Germinal center (tissue), 1 donor: ENCODE measurements around the gene RREB1.
A peak's percentile ranks its signal among the peaks of the same experiment; 100 is the strongest.

Source experiments
- DNase-seq: peaks from one replicate; pipeline ENCODE4 v3.0.0; 2012; ENCODE audit warnings: mixed read lengths, low spot score

The RREB1 gene

DNA sequence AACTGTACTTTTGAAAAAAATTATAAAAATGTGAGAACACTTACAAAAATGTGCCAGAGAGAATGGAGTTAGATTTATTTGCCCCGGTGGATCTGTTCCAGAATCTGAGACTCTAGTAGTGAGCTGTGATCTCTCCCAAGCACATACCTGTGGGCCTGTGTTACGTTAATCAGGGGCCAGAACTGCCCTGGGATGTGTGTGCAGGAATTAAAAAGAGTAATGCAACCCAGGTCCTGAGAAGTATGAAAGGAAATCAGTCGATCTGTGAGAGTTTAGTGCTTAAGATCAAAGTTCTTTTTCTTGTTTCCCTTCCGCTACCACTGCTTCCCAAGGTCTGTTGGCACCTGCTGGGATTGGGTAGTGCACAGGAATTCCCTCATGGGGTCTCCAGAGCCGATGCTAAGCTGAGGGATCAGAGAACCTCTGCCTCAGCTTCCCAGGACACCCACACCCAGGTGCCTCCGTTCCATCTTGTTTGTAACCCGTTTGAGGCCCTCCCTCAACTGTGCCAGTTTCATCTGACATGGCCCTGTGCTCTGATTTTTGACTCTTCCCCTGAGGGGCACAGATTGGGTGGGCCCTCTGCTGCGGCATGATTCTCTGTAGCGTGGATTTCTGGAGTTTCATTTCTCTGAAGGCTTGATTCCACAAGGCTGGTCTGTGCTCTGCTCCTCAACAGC, 87.7 kb downstream of the RREB1 start:
- no peak for DNase-seq

DNA sequence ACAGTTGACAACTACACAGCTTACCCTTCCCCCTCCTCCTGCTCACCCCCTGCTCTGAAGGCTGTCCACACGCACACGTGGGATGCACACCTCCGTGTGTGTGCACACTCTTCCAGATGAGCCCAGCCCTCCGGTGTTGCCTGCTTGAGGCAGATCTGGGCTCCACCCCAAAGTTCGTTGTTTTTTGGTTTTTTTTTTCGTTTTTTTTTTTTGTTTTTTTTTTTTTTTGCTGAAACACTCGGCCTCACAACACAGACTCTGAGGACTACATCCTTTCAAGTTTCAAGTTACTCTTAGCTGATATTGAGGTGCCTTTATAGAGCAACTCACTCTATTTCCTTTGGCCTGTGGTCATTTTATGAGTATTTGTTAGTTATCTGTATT, 88.2 kb downstream of the RREB1 start:
- no peak for DNase-seq

DNA sequence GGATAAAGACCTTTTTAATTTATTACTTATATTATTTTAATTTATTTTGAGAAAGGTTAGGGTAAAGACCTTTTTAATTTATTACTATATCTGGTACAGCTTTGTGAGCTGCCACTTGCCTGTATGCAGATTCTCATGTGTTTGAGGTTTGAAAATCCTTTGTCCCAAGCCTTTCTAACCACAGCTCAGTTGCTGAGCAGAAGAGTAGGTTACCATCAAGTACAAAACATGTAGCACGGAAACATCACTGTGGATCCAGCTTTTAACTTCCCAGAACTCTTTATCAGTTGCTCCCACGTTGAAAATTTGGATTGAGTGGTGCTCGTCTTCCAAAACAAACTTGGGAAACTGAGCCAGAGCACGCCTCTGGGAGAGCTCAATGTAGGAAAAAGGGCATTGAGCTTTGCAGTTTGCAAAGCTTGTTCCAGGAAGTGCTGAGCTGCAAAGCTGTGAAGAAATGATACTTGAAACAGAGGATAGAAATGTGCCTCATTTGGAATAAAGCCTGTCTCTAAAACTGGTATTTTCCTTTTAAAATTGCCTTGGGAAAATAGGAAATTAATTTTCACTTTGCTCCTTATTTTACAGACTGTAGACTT, 89.0 kb downstream of the RREB1 start:
- DNase-seq, result no peak

DNA sequence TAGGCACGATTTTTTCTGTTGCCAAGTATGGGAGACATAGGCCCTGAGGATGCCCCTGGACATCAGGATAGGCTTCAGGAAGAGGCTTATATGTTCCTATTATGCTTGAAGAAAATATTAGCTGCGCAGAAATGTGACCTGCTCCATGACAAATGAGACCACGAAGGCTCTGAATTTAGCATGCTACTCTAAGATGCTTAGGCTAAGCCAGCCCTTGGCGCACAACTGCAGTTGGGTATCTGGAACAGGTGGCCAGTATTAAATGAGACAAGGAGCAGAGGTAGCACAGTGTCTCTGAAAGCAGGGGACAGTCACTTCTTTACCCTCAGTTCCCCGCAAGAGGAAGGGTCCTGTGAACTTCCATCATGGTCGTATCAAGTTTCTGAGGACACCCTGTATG, 90.0 kb downstream of the RREB1 start:
- no peak for DNase-seq

DNA sequence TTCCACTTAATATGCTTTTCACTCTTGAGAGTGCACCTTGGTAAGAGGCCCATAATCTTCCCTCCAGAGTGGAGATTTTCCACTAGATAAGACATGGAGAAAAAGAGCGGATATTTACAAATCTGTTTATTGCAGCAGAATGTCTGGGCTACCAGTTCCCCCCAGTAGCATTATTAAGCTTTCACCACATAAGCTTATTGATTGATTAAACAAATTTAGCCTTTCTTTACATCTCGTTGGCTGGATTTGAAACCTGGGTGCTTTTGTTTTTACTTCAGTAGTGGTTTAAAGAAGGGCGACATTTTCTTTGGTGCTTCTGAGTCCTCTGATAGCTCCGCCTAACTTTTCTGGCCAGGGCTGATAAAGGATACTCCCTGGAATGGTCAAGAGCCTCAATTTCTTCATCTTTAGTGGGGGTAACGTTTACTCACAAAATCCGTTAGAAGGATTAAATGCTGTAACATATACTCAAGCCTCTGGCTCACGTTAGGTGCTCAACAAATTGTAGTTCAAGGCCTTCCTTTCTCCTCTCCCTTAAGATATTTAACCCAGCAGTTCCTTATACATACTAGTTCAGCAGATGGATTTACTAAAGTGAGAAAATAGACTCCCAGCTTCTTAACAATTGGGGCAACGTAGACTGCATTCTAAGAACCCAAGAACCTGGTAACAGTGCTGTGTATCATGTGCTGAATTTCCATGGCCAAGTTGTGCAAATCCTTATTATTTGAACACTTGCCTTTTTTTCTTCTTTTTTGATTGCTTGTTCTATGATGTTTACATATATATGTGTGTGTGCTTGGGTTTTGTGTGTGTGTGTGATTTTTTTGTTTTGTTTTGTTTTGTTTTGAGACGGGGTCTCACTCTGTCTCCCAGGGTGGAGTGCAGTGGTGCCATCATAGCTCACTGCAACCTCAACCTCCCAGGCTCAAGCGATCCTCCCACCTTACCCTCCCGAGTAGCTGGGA, 91.4 kb downstream of the RREB1 start:
- DNase-seq, result no peak

DNA sequence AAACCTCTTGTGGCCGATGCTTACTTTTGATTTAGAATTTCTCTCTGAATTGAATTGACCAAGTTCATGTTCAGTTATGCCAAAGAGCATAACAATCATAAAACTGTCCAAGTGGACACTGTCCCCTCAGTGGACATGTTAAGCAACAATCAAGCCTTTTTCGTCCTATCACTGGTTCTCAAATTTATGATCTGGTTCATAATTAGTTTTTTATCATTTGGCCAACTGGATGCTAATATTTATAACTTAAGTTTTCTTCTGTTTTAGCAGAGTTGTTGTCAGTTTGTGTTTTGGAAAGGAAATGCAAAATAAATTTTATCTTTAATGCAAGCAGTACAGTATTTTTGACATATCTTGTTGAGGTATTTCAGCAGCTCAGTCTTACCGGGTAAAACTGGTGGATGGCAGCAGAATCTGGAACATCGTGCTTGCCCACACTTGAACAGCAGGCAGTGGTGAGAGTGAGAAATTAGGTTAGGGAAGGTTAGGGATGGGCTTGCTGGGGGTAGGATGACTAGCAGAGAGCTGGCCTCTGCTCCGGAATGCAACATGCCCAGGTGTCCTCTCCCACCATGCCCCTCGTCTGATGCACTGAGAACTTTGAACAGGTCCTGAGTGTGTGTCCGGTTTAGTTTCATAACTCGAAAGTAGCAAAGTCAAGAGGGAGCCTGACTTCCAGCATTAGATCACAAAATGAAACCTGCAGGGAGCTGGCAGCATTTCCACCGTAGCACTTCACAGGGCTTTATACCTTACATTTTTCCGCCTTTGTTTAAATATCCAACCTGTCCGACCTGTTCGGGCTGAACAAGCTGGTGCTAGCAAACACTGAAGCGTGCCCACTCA, 93.1 kb downstream of the RREB1 start:
- no peak for DNase-seq

DNA sequence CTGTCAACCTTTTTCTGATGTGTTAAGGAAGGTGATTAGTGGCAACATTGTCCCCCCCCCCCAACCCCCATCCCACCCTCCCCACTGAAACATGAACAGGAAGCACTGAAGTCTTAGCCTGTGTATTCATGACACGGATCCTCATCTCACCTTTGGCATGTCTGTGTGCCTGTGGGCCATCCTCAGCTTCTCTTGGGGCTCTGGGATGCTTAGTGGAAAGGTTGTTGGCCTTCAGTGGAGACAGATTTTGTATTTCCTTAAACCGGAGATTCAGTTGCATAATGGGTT, 93.6 kb downstream of the RREB1 start:
- no peak for DNase-seq

DNA sequence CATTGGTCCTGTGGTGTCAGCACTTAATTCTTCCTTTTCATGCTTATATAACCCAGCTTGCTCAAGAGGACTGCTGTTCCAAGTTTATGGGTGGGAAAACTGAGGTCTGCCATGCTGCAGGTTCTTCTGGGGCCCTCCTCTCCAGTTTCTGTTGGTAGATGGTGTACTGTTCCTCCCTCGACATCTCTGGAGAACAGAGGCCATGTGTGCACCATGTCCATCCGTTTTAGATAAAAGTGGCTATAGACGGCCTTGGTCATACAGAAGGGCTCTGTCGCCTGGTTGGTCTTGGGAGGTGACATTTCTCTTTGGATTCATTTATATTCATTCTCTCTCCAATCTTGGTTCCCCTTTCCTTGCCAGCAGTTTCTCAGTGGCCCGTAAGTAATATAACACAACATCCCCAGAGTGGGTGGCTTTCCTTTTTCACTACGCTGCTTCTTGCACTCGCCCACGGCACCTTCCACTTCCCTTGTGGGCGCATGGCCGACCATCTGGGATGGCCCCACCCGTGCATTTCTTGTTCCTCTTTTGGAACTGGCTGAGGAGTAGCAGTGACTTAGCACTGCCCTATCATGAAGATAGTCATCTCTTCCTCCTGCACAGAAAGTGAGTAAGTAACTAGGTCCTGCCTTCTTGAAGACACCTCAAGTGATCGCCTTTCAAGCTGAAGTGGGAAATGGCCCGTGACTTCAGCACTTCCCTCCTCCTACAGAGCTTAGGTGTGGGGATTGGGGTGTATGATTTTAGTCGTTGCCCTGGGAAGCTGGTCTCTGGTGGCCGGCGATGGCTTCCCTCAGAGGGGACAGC, 94.2 kb downstream of the RREB1 start:
- DNase-seq, result peak; percentile 76

DNA sequence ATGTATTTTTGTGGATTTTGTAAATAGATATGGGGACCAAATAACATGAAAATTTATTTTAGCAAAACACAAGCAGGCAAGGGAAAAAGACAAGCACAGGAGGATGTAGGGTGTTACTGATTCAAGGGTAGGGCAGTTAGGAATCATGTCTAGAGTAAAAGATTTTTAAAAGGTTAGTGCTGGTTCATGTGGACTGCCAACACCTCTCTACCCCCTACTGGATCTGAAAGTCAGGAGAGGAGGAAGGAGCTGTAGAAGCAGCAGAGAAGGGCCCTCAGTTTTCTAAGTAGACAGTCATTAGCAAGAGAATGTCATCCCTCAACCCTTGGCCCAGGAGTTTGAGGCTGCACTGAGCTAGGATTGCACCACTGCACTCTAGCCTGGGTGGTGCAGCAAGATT, 95.2 kb downstream of the RREB1 start:
- no peak for DNase-seq

DNA sequence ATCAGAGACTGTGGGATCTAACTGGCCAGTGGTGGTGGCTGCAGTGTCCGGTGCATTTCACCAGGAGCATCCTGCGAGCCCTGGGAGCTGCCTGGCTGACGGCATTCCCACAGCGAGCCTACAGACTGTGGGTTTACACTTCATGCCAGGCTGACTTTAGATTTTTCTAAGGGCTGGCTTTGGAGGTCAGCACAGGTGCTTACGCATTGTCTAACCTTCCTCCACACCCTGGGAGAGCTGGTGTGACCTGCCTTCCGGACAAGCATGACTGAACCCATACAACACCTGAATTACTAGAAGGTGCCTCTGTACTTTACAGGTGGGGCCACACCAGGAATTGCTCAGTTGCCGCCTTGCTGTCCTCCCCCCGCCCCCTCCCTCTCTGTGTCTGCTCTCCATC, 96.2 kb downstream of the RREB1 start:
- DNase-seq, result no peak

DNA sequence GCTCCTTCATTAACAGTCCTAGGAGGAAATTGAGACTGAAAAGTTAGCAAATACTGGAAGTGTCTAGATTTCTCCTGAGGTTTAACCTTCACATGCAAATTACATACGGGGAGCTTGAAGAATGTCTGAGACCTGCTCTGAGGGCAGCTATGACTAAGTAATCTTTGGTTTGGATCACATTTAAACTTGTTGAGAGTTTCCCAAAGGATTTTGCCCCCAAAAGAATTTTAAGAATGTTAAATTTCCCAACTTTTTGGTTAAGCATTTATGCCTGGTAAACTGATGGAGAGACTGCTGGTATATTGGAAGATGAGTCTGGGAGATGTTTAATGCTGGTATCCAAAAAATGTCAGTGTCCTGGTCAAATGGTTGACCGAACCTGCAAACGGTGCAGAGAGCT, 97.0 kb downstream of the RREB1 start:
- no peak for DNase-seq

DNA sequence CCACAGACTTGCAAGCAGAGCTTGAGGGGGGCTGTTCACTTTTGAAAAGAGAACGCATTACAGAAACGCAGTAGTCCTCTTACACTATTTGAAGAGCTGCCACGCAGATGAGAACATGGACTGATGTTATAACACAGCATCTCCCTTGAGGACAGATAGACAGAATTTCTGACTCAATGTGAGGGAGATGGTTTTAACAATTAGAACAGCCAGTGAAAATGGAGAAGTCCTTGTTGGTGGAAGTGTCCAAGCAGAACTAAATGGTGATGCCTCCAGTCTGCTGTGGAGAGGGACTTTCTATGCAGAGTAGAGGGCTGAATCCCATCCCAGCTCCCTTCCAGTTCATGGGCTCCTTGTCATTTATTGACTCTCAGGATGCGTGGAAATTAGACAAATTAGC, 100.0 kb downstream of the RREB1 start:
- DNase-seq, result no peak

DNA sequence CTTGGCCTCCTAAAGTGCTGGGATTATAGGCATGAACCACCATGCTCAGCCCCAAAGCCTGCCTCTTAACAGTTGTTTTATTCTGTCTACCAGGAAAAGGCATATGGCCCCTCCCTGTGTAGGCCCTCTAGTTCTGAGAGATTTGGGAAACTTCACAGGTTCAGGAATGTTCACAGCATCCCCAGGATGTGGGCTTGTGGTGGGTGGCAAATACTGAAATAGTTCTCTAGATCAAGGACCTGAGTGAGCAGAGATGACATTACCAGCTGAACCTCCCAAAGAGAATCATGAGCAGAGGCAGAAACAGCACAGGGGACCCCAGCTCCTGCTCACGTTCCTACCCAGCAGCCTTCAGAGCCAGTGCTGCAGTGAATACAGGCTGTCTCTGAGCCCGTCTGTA, 105.7 kb downstream of the RREB1 start:
- no peak for DNase-seq

DNA sequence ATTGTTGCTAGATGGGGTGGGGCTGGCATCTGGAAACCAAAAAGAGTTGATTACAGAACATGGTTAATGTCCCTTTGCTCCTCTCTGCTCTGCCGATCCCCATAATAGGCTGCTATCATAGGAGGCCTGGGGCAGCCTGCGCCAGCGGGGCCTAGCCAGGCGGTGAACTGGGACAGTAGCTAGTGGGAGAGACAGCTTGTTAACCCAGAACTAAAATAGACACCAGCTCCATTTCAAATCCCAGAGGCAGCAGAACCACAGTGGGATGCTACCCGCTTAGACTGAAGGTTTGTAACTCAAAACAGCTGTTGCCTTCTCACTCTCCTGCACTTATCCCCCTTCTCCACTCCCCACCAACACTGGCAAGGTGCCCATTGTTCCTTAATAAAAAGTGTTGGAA, 106.7 kb downstream of the RREB1 start:
- no peak for DNase-seq

DNA sequence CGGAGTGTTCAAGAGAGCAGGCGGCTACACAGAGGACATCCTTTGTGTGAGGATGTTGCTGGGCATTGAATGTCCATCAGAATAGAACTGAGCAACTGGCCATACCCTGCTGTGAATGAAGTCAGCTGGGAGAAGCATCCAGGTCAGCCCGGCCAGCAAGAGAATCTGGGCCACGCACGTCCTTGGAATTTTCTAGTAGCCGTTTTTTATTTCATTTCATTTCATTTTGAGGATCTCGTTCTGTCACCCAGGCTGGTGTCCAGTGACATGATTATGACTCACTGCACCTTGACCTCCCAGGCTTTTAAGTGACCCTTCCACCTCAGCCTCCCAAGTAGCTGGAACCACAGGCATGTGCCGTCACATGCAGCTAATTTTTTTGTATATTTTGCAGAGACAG, 107.4 kb downstream of the RREB1 start:
- DNase-seq, result no peak

DNA sequence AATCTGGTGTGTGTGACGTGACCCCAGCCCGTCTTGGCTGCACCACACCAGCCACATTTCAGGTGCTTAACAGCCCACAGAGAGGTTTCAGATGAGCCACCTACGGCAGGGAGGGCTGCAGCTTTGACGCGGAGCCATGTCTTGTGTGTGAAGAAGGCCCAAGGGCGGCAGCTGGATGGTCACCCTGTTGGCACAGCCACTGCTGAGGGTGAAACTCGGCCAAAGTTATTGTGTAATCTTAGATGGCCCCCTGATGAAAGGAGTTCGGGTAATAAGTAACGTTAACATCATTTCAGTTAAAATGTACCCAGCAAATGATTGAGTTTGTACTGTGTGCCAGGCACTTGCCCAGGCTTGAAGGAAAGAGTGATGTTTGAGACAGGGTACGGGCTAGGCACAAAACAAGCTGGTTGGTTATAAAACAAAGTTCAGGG, 108.1 kb downstream of the RREB1 start:
- no peak for DNase-seq

DNA sequence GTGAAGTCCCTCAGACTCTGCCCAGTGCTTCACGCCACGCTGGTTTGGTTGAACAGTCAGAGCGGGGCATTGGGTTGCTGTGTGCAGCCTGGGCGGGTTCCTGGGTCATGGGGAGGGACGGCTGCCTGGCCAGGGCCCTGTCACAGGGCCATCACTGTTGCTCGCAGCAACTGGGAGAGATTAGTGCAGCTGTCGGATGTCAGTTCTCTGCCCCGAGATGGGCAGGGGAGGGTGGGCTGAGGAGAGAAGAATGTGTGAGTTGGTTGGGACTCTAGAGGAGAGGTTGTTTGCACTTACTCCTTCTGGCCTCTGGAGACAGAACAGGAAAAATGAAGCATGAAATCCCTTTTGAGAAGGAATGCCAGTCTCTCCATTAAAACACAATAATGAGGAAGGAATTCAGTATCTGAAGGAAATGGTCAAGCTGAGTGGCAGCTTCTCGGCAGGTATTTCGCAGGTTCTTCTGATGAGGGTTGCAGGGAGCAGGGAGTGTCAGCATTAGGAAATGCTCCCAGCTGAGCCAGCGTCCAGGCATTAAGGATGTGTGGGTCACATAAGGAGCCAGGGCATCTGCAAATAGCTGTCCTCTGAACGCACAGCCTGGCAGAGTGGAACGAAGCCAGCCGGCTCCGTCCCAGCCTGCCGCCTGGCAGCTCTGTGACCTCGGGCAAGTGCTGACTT, 109.3 kb downstream of the RREB1 start:
- no peak for DNase-seq

DNA sequence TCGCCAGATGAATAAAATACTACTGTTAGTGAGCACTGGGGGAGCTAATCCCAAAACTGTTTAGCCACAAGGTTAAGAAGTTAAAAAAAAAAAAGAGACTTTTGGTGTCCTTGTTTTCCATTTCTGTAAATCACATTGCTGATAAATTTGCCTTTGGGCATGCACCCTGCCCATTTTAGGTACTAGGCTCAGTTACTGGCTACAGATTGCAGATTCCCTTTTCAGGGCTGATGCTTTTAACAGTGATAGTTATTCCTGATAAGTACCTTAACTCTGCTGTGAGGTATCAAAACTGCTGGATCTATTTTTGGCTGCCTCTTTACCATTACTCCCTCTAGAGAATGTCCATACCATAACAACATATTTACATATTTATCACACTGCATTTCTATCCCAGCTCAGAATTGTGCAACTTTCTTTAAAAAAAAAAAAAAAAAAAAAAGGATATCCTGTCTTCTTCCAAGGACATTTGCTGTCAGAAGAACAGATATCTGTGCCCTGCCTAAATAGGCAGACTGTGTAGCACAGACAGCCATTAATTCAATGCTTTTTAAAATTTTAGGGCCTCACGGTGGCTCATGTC, 110.7 kb downstream of the RREB1 start:
- DNase-seq, result no peak

DNA sequence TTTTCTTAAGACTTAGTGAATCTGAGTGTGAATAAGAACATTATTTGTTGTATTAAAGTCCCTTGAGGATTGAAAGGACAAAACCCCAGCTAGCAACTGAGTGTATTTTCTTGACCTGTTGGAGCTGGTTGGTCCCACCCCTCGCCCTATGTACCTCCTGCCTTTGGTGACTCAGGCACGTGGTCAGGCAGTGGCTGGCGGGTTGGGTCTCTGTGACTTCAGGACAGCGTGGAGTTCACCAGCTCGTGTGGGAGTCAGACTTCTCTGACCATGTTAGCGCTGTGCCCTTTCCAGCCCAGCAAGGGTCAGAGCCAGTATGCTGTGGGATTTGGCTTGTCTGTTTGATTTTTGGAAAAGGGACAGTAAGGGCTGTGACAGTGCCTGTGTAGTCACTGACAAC, 111.5 kb downstream of the RREB1 start:
- DNase-seq, result no peak

DNA sequence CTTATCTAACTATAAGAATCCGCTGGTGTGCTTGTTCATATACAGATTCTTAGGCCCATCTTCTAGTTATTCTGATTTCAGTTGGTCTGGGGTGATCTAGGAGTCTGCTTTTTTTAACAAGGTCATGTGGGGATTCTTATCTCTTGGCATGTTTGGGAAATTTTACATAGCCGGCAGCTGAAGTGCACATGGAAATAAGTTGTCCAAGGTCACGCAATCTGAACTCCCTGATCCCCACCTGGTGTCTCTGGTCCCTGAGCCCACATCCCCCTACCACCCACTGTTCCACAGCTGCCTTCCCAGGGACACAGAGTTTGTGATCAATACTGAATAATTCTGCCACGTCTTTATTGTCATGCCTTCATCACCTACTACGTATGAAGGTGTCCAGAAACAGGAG, 114.4 kb downstream of the RREB1 start:
- no peak for DNase-seq

DNA sequence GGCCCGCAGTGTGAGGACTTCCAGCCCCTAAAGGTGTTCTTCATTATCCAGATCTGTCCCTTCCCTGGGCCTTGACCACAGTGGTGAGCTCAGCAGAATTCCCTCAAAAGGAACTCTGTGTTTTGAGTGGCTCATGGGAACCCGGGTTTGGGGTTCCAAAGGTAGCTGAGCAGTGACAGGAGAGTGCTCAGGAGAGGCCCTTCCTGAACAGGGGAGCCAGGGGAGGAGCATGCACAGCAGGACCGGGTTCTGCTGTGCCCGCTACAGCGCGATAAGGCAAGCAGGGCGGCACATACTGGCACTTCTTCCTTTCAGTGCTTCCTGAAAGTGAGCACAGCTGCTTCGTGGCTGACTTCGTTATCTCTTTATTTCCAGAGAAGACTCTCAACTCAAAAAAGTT, 117.0 kb downstream of the RREB1 start:
- no peak for DNase-seq
